ENCODE measurements around the gene PRKCH.
"Not testable (repeated sequence)": the region's sequence is repeated elsewhere in the genome, so short reads cannot be mapped to it uniquely, and the experiment has no call there.

The PRKCH gene

GRCh38 chr14:61516118-61516743, 194.9 kb downstream of the PRKCH start:
- no peak for DNase-seq (ENCODE audit: low read depth)

GRCh38 chr14:61516964-61517653, 195.7 kb downstream of the PRKCH start:
- no peak for DNase-seq (ENCODE audit: low read depth)

- no peak for DNase-seq (ENCODE audit: low read depth)
Measured at GRCh38 chr14:61517911-61518384, 196.6 kb downstream of the PRKCH start.

GRCh38 chr14:61518403-61518802, 197.0 kb downstream of the PRKCH start:
- DNase-seq (ENCODE audit: low read depth): no peak

- no peak for DNase-seq (ENCODE audit: low read depth)
Measured at GRCh38 chr14:61519106-61519505, 197.7 kb downstream of the PRKCH start.

- DNase-seq (ENCODE audit: low read depth): no peak
Measured at GRCh38 chr14:61519735-61520134, 198.4 kb downstream of the PRKCH start.

GRCh38 chr14:61520576-61520975, 199.2 kb downstream of the PRKCH start:
- no peak for DNase-seq (ENCODE audit: low read depth)

- DNase-seq (ENCODE audit: low read depth): no peak
Measured at GRCh38 chr14:61521773-61522172, 200.4 kb downstream of the PRKCH start.

- DNase-seq (ENCODE audit: low read depth): no peak
Measured at GRCh38 chr14:61523751-61524150, 202.4 kb downstream of the PRKCH start.

GRCh38 chr14:61524211-61524806, 202.9 kb downstream of the PRKCH start:
- DNase-seq (ENCODE audit: low read depth): no peak

- no peak for DNase-seq (ENCODE audit: low read depth)
Measured at GRCh38 chr14:61524936-61525292, 203.5 kb downstream of the PRKCH start.

GRCh38 chr14:61525293-61526011, 204.1 kb downstream of the PRKCH start:
- peak; percentile 36 for DNase-seq (ENCODE audit: low read depth)

GRCh38 chr14:61526405-61527312, 205.3 kb downstream of the PRKCH start:
- no peak for DNase-seq (ENCODE audit: low read depth)

GRCh38 chr14:61527325-61528100, 206.1 kb downstream of the PRKCH start:
- DNase-seq (ENCODE audit: low read depth): no peak

GRCh38 chr14:61528591-61529021, 207.2 kb downstream of the PRKCH start:
- DNase-seq (ENCODE audit: low read depth): no peak

GRCh38 chr14:61529360-61529759, 208.0 kb downstream of the PRKCH start:
- not testable (repeated sequence) for DNase-seq (ENCODE audit: low read depth)

- no peak for DNase-seq (ENCODE audit: low read depth)
Measured at GRCh38 chr14:61530296-61530695, 208.9 kb downstream of the PRKCH start.

- no peak for DNase-seq (ENCODE audit: low read depth)
Measured at GRCh38 chr14:61530896-61531295, 209.5 kb downstream of the PRKCH start.

- DNase-seq (ENCODE audit: low read depth): no peak
Measured at GRCh38 chr14:61531465-61532122, 210.2 kb downstream of the PRKCH start.

GRCh38 chr14:61532123-61532505, 210.7 kb downstream of the PRKCH start:
- no peak for DNase-seq (ENCODE audit: low read depth)
